Activated T-helper 9 cell treated with anti-CD3 and anti-CD28 coated beads, Interleukin-2, amount 50 U/mL, for 16 hours (primary cell): ENCODE results near the gene DNAAF1.
A peak's percentile ranks its signal among the peaks of the same experiment; 100 is the strongest.
"Not testable (repeated sequence)": the region's sequence is repeated elsewhere in the genome, so short reads cannot be mapped to it uniquely, and the experiment has no call there.

Experiments used
- DNase-seq: peaks from one replicate; pipeline ENCODE4 v3.0.0-alpha.2; 2020; ENCODE audit warnings: low read depth

The DNAAF1 gene

DNA sequence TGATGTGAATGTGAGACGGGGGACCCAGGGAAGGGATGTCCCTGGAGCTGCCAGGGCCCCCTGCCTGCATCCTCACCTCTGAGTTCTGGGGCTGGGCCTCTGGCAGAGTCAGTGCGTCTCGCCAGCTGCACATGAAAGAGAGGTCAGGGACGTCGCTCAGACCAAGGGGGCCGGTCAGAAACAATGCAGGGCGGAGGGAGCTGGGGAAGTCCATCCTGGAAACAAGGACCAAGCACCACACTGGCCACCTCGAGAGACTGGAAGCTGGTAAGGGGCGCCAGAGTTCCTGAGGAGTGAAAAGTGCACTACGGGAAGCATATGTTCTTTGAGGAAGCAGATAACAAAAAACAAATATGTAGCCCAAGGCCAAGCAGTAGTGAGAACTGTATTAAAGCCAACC lies 39.7 kb downstream of the DNAAF1 start:
- DNase-seq: no peak

DNA sequence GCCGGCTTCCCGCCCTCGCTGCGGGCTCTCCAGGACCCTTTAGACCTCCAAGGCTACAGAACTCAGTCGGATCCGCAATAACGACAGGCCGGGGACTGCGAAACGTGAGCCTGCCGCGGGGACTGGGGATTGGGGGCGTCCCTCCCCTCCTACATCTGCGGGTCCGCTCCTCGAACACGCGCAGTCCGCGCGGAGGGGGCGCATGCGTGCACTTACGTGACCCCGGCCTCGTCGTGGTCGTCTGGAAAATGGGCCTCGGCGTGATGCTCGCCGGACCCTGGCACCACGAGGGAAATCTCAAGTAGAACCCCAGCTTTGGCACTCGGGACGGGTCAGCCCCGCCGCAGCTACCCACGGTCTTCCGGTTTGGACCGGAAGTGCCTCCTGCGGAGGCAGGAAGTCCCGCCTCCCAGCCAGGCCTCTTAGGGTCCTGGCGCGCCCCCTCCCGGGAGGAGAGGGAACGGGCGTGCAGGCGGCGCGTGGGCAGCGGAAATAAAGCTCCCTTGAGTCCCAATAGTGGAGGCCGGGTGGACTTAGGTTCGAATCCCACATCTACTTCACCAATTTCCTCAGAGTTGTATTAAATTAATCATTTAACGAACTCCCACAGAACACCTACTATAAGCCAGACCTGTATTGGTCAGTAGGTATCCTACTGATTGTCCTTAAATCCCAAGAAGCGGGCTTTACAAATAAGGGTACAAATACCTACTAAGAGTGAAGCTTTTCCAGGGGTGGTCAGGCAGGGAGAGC lies 41.8 kb downstream of the DNAAF1 start, which contains the start of gene TAF1C:
TAF1C (minus strand) TSS at position 373 of the 753 bp plus-strand sequence. CDS start 2,069 bp downstream, outside the sequence.
- peak; percentile 87 for DNase-seq

DNA sequence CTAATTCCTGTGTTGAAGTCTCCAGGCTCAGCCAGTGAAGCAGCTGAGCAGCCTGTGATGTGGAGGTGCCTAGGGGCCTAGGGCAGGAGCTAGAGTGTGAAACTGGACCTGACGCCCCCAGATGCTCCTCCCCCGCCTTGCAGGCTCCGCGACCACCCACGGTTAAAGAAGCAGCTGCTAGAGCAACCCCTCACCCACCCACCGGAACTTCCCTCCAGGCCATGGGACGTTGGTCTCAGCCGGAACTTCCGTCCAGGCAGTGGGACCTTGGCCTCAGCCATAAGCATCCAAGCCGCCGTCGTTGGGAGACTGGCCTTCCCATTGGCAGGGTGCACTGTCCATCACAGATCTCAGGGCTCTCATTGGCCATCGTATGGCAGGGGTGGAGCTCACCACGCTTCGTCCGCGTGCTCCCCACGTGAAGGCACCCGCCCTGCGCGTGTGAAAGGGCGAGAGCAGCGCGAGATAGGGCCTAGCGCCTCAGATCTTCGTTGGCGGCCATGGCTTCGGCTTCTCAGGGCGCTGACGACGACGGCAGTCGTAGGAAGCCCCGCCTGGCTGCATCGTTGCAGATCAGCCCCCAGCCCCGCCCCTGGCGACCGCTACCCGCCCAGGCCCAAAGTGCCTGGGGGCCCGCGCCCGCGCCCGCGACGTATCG lies 45.8 kb downstream of the DNAAF1 start, which contains the start of gene ADAD2:
ADAD2 (plus strand) TSS at position 427 of the 658 bp plus-strand sequence; CDS start at position 501, 74 bp downstream.
- DNase-seq: no peak

DNA sequence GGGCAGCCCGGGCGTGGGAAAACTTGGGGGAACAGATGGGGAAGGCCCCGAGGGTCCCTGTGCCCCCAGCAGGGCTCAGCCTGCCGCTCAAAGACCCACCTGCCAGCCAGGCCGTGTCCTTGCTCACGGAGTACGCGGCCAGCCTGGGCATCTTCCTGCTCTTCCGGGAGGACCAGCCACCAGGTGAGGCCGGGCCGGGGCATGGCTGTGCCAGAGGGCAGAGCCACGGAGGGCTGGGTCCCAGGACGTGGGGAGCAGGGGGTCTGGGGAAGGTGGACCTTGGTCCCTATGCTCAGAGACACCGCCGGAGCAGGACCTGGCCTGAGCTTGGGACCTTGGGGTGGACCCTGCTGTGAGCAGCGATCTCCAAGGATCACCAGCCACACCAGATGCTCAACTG lies 46.4 kb downstream of the DNAAF1 start:
- no peak for DNase-seq

DNA sequence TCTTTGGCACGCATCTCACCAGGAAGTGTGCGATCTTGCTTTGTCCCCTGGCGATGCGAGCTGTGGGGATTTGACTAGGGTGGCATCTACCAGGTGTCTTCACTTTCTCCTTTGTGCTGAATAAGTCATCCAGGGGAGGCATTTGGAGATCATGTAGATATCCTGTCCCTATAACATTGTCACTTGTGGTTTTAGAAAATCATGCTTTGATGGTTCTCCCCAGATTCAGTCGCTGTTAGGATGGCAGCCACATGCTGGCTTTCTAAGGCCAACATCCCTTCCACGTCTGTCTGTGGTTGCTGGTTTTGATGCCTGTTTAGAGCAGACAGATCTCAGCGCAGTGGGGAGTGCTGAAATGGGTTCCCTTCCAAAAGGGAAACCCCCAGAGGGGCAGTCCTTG lies 48.4 kb downstream of the DNAAF1 start:
- no peak for DNase-seq

DNA sequence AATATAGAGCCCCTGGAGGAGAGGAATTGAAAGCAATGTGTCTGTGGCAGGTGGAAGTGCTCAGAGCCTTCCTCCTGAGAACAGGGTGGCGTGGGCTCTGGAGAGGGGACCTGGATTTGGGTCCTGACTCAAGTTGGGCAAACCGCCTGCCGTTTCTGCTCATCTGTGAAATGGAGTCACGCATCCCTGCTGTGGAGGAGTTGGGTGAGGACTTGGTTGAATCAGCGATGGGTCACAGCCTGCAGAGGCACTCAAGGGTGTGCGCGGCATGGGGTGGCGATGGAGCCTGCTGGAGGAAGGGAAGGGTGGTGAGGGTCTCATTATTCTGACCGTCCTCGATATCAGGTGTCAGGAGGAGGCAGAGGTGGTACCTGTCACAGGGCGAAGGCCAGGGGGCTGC lies 48.9 kb downstream of the DNAAF1 start:
- DNase-seq: no peak

DNA sequence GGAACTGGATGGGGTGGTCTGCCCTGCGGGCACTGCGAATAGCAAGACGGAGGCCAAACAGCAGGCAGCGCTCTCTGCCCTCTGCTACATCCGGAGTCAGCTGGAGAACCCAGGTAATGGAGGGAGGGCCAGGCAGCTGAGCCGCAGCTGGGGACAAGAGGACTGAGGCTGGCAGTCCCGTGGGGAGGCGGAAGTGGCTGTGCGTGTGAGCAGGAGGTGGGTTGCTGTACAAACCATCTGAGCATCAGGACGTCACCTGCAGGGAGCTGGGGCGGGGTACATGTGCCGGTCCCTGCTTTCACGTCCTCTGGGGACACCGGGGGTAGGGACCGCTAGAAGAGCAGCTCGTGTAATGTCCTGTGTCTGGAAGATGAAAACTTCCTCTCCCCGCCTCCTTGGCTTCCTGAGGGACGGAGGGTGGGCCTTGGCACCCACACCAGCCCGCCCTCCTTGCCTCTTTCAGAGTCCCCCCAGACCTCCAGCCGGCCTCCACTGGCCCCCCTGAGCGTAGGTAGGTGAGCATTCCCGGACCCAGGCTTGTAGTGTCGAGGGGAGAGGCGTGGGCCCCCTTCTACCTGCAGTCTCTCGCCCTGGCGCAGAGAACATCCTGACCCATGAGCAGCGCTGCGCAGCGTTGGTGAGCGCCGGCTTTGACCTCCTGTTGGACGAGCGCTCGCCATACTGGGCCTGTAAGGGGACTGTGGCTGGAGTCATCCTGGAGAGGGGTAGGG lies 49.5 kb downstream of the DNAAF1 start:
- DNase-seq: no peak

DNA sequence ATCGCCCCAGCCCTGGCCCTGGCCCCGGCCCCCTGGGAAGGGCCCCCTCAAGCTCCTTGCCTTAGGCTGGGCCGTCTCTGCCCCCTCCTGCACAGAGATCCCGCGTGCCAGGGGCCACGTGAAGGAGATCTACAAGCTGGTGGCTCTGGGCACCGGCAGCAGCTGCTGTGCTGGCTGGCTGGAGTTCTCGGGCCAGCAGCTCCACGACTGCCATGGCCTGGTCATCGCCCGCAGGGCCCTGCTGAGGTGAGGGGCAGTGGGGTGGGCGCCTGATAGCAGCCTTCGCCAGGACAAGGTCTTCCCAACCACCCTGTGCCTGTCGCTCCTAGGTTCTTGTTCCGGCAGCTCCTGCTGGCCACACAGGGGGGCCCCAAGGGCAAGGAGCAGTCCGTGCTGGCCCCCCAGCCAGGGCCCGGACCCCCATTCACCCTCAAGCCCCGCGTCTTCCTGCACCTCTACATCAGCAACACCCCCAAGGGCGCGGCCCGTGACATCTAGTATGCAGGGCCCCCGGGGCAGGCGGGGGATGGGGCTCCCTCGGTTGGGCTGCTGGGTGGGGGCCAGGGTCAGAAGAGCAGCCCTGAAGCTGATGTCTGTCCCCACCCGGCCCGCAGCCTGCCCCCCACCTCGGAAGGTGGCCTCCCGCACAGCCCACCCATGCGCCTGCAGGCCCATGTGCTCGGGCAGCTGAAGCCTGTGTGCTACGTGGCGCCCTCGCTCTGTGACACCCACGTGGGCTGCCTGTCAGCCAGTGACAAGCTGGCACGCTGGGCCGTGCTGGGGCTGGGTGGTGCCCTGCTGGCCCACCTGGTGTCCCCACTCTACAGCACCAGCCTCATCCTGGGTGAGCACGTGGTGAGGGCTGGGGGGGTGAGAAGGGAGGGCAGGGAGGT lies 50.3 kb downstream of the DNAAF1 start:
- DNase-seq: no peak

DNA sequence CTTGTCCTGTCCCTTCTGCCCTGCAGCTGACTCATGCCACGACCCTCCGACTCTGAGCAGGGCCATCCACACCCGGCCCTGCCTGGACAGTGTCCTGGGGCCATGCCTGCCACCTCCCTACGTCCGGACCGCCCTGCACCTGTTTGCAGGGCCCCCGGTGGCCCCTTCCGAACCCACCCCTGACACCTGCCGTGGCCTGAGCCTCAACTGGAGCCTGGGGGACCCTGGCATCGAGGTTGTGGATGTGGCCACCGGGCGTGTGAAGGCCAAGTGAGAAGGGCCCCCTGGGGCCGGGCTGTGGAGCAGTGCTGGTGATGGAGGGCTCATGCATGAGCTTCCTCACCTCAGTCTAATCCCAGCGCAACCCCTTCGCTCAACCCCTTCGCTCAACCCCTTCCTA lies 51.0 kb downstream of the DNAAF1 start:
- DNase-seq: no peak

DNA sequence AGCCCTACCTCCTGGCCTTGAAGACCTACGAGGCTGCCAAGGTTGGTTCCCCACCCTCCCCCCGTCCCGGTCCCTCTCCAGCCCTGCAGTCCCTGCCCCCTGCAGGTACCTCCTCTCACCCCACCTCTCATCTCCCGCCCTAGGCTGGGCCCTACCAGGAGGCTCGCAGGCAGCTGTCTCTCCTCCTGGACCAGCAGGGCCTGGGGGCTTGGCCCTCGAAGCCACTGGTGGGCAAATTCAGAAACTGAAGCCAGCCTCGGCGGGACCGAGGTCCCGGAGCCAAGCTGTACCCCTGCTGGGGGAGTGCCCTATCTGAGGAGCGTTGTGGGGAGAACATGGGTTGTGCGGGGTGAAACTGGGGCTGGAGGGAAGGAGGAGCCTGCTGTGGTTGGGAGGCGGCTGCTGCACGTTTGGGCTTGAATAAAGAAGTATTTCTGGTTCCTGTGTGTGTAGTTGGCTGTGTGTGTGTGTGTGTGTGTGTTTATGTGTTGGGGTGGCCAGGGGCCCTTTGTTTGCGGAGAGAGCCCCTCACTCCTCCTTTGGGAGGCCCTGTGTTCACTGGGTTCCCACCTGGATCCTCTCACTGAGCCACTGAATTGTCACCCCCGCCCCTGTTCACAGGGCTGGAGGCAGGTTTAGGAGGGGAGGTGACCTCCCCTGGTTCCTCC lies 51.8 kb downstream of the DNAAF1 start:
- DNase-seq: no peak

DNA sequence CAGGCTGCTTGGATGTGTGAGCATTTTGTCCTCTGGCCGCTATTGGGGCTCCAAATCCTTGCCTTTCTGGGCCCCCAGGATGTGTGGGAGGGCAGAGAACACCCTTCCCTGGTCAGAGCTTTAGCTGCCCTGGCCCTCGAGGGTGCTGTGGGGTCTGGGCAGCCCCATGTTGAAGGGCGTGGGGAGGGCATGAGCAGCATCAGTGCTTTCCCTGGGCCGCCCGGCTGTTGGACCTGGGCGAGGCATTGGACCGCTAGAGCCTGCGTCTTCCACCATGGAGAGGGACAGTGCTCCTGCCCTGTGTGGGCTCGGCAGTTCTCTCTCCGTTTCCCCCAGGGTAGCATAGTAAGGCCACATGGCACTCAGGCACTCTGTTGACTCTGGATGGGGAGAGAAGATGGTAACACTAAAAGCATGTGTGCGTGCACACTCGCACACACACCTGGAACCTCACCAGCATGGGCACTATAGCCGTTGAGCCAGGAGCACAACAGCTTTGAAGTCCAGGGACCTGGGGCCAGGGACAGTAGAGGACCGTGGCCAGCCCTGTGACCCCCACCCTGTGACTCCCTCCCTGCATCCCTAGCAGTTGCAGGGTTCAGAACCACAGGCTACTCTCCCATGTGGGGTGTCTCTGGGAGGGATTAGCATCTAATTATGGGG lies 52.5 kb downstream of the DNAAF1 start:
- no peak for DNase-seq

DNA sequence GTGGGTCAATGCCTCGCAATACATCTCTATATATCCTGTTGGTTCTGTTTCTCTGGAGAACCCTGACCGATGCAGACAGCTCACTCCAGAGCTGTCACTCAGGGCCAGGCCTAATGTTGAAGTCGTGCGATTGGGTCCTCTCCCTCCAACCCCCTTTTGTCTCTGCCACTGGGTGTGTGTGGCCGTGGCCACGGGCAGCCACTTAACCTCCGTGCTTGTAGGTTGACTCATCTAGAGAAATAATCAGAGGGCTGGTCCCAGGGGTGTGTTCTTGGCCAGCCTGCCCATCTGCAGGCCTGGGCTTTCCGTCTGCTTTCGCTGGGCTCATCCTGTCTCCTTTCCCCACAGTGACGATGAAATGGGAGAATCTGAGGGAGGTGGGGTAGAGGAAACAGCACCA lies 53.3 kb downstream of the DNAAF1 start:
- DNase-seq: no peak

DNA sequence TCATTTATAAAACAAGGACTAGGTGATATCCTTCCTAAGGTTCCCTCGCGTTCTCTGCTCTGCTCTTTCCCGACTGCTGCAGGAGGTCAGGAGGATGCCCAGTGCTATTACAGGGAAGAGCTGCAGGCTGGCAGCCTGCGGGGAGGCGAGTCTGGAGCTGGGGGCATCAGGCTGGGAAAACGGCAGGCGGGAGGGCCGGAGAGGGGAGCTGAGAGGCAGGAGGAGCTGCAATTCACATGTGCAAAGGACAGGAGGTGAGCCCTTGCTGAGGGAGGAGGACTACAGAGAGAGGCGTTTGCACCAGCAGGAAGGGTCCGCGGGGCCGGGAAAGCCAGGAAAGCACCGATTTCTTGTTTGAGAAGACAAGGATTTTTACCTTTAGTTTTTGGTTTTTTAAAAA lies 54.0 kb downstream of the DNAAF1 start:
- no peak for DNase-seq

DNA sequence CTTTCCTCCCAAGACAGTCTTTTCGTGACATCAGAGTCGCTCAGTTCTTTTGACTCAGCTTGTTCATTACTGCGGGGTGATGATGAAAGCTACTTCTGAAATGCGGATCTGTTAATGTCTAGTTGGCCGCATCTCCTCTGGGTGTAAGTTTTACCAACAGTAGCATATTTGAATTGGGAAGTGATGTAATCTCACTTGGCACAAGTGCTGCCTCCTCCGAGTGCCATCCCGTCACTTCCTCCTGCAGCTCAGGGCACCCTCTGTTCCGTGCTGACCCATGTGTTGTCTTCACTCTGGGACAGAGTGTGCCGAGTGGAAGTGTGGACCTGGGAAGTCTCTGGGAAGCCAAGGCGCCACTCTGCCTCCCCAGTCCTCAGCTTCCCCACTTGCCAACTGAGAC lies 54.8 kb downstream of the DNAAF1 start:
- no peak for DNase-seq

DNA sequence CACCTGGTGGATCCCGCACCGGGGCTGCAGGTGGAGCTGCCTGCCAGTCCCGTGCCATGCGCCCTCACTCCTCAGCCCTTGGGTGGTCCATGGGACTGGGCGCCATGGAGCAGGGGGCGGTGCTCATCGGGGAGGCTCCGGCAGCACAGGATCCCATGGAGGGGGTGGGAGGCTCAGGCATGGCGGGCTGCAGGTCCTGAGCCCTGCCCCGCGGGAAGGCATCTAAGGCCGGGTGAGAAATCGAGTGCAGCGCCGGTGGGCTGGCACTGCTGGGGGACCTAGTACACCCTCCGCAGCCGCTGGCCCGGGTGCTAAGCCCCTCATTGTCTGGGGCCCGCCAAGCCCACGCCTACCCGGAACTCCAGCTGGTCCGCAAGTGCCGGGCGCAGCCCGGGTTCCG lies 59.4 kb downstream of the DNAAF1 start:
- not testable (repeated sequence) for DNase-seq

DNA sequence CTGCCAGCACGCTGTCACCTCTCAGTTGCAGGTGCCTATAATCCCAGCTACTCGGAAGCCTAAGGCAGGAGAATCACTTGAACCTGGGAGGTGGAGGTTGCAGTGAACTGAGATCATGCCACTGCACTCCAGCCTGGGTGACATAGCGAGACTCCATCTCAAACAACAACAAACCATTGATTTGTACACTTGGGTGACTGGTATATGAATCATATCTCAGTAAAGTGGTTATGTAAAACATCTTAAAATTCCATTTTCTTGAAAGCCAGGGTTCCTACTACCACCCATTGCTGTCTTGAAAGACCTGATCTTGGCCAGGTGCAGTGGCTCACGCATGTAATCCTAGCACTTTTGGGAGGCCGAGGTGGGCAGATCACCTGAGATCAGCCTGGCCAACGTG lies 60.0 kb downstream of the DNAAF1 start:
- DNase-seq: not testable (repeated sequence)

DNA sequence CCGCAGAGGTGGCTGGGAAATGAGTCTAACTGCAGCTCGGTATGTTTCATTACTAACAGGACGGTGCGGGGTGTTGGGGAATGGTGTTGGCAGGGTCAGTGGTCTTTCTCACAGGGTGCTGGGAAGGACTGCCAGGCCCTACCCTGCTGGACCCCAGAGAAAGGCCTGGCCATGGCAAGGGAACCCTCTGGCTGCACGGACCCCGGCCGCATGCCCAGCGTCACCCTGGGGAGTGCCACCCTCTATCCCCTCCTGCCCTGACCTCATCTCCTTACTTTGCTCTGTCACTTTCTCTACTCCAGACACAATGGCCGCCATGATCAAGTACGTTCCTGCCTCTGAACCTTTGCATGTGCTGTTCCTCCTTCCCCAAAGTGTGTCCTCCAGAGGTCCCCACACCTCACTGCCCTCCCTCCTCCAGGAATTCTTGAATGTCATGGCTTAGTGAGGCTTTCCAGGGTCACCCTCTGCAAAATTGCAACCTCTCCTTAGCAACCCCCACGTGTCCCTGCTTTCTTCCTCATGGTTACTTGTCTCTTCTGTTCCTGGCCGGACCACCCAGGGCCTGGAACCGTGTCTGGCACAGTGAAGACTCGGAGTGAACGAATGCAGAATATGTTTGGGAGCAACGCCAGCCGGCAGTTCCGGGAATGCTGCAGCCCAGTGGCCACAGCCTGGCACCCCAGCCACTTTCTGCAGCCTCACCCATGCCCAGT lies 61.0 kb downstream of the DNAAF1 start:
- DNase-seq: no peak

DNA sequence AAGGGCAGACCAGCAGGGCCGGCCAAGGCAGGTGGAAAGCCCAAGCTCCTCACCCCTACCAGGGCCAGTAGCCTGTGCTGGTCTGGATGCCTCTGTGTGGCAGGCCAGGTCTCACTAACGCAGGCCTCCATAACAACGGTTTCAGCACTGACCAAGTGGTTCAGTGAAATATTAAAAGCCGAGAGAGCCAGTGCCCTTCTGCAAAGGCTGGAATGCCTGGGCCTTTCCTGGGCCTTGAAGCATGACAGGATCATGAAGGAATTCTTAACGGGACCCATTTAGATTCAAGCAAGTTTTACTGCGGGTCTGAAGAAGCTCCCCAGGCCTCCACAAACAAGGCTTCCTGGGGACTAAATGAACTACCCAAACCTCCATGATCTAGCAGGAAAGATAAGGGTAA lies 62.1 kb downstream of the DNAAF1 start:
- no peak for DNase-seq

DNA sequence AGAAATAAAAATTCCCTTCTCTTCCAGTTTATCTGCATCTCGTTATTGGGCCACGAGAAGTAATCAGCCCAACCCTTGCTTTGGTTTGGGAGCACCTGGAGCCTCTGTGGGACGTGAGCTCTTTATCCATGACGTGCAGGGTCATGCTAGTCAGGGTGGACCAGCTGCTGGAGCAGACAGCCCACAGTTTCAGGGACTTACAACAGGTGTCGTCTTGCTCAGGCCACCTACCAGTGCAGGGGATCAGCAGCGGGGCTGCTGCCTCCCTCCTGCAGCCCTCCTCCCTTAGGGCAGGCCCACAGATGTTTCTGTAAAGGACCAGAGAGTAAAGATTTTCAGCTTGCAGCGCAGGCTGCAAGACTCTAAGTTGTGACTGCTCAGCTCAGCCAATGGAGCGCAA lies 62.8 kb downstream of the DNAAF1 start:
- DNase-seq: no peak

DNA sequence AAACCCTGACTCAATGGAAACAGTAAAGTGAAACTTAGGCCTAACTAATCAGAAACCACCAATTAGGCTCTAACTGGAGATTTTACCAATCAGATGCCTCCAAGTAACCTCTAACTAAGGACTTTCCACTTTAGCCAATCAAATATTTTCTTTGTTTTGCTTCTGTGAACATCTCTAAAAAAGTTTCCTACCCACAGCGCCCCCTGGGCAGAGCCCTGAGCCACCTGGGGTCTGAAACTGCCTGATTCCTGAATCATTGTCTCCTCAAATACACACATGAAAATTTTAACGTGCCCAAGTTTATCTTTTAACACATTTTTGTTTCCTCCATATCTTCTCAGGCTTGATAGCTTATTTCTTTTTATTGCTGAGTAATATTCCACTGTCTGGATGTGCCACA lies 64.9 kb downstream of the DNAAF1 start:
- DNase-seq: no peak
